SH-SY5Y (cell line): Measurements from ENCODE around the gene ESRRA.

ENCODE experiments used
- GATA2 ChIP-seq: IDR thresholded peaks from 2 replicates; pipeline ENCODE4 v1.6.1; 2011; ENCODE audit warnings: mild to moderate bottlenecking, low read depth, low read length
- GATA3 ChIP-seq: IDR thresholded peaks from 2 replicates; pipeline ENCODE4 v1.6.1; 2011; ENCODE audit warnings: low read depth, mild to moderate bottlenecking, low read length, moderate library complexity

GRCh38 chr11:64323373-64323772 is 18.0 kb downstream of the ESRRA start:
- TF ChIP-seq GATA2 (no peak), GATA3 (no peak)
